ENCODE data around the gene COLEC11. TPM values are rescaled to one million over a fixed set of nuclear protein-coding genes. Genes with fewer than 3 reads are reported as not detected.
A peak's percentile ranks its signal among the peaks of the same experiment; 100 is the strongest.

COLEC11 gene
- total RNA-seq, 2 experiments from 2014 or later = 1.7 TPM; not detected in 1

- BruUV-seq (replicated peaks) = no TSS peak
- POLR2A ChIA-PET = interaction anchor here (0.6 to 1.2 kb wide), 9 partner anchors 20 to 1419 kb away, joined by 3 to 7 read pairs (median 3); no protein-coding TSS in a partner anchor
- no peaks in the 10 kb centered on the region for H3K36me3 ChIP-seq (ENCODE audit: insufficient read depth, low read length)
Observed at GRCh38 chr2:3664925-3665324, 70.0 kb downstream of the COLEC11 start.

GRCh38 chr2:3665886-3666612 lies 71.1 kb downstream of the COLEC11 start:
- H3K4me3 ChIP-seq (ENCODE audit: low read depth, low read length, poor library complexity, severe bottlenecking) = no peak overlapping the region
- no peaks in the 10 kb centered on the region for H3K79me2 ChIP-seq (ENCODE audit: insufficient read depth, low read depth, low read length)
- no peak for DNase-seq (ENCODE audit: low spot score)
- no peaks in the 10 kb centered on the region for H4K20me1 ChIP-seq (ENCODE audit: insufficient read depth, low read length)
- H3K9me2 ChIP-seq (ENCODE audit: insufficient read depth, low read length) = no peaks in the 10 kb centered on the region
- ChIA-PET CTCF (ENCODE audit: unreplicated experiment) (no interaction called here), POLR2A (no interaction called here)
- no peaks in the 10 kb centered on the region for H3K9me3 ChIP-seq (ENCODE audit: low read length)
- peaks cover 17% of the 10 kb centered on the region for H3K4me1 ChIP-seq (ENCODE audit: insufficient read depth, low read length, poor library complexity, severe bottlenecking)
- no peak overlapping the region for H3K27ac ChIP-seq (ENCODE audit: low read depth, low read length, poor library complexity, severe bottlenecking)
- no peaks in the 10 kb centered on the region for H3K36me3 ChIP-seq (ENCODE audit: insufficient read depth, low read length)
- intact Hi-C loops (cut with micrococcal nuclease; ENCODE audit: unreplicated experiment) = no loop called here
- BruUV-seq (replicated peaks) = no TSS peak
- no peak overlapping the region for H2AFZ ChIP-seq (ENCODE audit: low read length)
- TF ChIP-seq EZH2phosphoT487 (IDR thresholded peaks at IDR 0.05; ENCODE audit: borderline replicate concordance, low read depth, low read length) (no peak), CTCF (conservative IDR thresholded peaks at IDR 0.05; ENCODE audit: low read length) (no peak)
- H3K4me2 ChIP-seq (ENCODE audit: low read length) = peak overlapping the region; percentile 24; the same call in 1 of the 2 replicates

More at GRCh38 chr2:3664925-3665324, 70.0 kb downstream of the COLEC11 start:
- H3K9me2 ChIP-seq (ENCODE audit: insufficient read depth, low read length) = no peaks in the 10 kb centered on the region
- no peaks in the 10 kb centered on the region for H3K9me3 ChIP-seq (ENCODE audit: low read length)
- no peak overlapping the region for H2AFZ ChIP-seq (ENCODE audit: low read length)
- DNase-seq (ENCODE audit: low spot score) = no peak
- H3K79me2 ChIP-seq (ENCODE audit: insufficient read depth, low read depth, low read length) = no peaks in the 10 kb centered on the region
- no peak overlapping the region for H3K27ac ChIP-seq (ENCODE audit: low read depth, low read length, poor library complexity, severe bottlenecking)
- H3K4me3 ChIP-seq (ENCODE audit: low read depth, low read length, poor library complexity, severe bottlenecking) = no peak overlapping the region
- intact Hi-C loops (cut with micrococcal nuclease; ENCODE audit: unreplicated experiment) = no loop called here
- H3K4me2 ChIP-seq (ENCODE audit: low read length) = no peak overlapping the region
- CTCF ChIA-PET (ENCODE audit: unreplicated experiment) = interaction anchor here (0.9 kb wide), 1 partner anchor 13 kb away, joined by 3 read pairs; no protein-coding TSS in a partner anchor
- H3K4me1 ChIP-seq (ENCODE audit: insufficient read depth, low read length, poor library complexity, severe bottlenecking) = peaks cover 20% of the 10 kb centered on the region
- no peaks in the 10 kb centered on the region for H4K20me1 ChIP-seq (ENCODE audit: insufficient read depth, low read length)
- TF ChIP-seq EZH2phosphoT487 (IDR thresholded peaks at IDR 0.05; ENCODE audit: borderline replicate concordance, low read depth, low read length) = no peak
- no peak for TF ChIP-seq CTCF (conservative IDR thresholded peaks at IDR 0.05; ENCODE audit: low read length)

- TF ChIP-seq EZH2phosphoT487 (IDR thresholded peaks at IDR 0.05; ENCODE audit: borderline replicate concordance, low read depth, low read length) (no peak), CTCF (conservative IDR thresholded peaks at IDR 0.05; ENCODE audit: low read length) (no peak)
- Histone ChIP-seq H3K27ac (ENCODE audit: low read depth, low read length, poor library complexity, severe bottlenecking) (no peak overlapping the region), H3K79me2 (ENCODE audit: insufficient read depth, low read depth, low read length) (no peaks in the 10 kb centered on the region), H2AFZ (ENCODE audit: low read length) (no peak overlapping the region), H3K9me3 (ENCODE audit: low read length) (no peaks in the 10 kb centered on the region), H3K4me3 (ENCODE audit: low read depth, low read length, poor library complexity, severe bottlenecking) (no peak overlapping the region), H4K20me1 (ENCODE audit: insufficient read depth, low read length) (no peaks in the 10 kb centered on the region), H3K9me2 (ENCODE audit: insufficient read depth, low read length) (no peaks in the 10 kb centered on the region), H3K4me2 (ENCODE audit: low read length) (peak overlapping the region; percentile 24; the same call in 1 of the 2 replicates), H3K4me1 (ENCODE audit: insufficient read depth, low read length, poor library complexity, severe bottlenecking) (peaks cover 12% of the 10 kb centered on the region), H3K36me3 (ENCODE audit: insufficient read depth, low read length) (no peaks in the 10 kb centered on the region)
- DNase-seq (ENCODE audit: low spot score) = no peak
- POLR2A ChIA-PET = interaction anchor here (0.6 kb wide), 2 partner anchors 244 to 1740 kb away, joined by 3 to 4 read pairs; no protein-coding TSS in a partner anchor
- no TSS peak for BruUV-seq (replicated peaks)
- CTCF ChIA-PET (ENCODE audit: unreplicated experiment) = interaction anchor here (0.5 kb wide), 1 partner anchor 147 kb away, joined by 5 read pairs; no protein-coding TSS in a partner anchor
- intact Hi-C loops (cut with micrococcal nuclease; ENCODE audit: unreplicated experiment) = no loop called here
Observed at GRCh38 chr2:3666613-3666975, 71.7 kb downstream of the COLEC11 start.

All from OCI-LY7 (cell line).